PC-3 (cell line): ENCODE measurements around the gene NOL8. TPM values are rescaled to one million over a fixed set of nuclear protein-coding genes. Genes with fewer than 3 reads are reported as not detected.

Source experiments
- ATAC-seq: fragments of 200-7000 bp; cut with Tn5 transposase; 2 replicates; pipeline ENCODE4 v1.9.1; 2020; ENCODE audit warnings: mild to moderate bottlenecking, moderate library complexity
- BruUV-seq: library from RNA; stranded (reverse); fragments of 400-500 nt; replicated peaks from 2 replicates; lab custom pipeline; 2021; lab: Mats Ljungman, UMichigan
- CTCF ChIA-PET: fragments of 300-600 bp; sonication (Branson Sonifier 250); formaldehyde crosslinking; loops from one replicate; lab custom pipeline; 2022; ENCODE audit warnings: antibody characterized with exemption; lab: Charles Lee
- POLR2A ChIA-PET: fragments of 300-600 bp; sonication (Branson Sonifier 250); formaldehyde crosslinking; loops from one replicate; lab custom pipeline; 2022; ENCODE audit warnings: antibody characterized with exemption; ENCODE audit not compliant: unreplicated experiment; lab: Charles Lee
- DNase-seq: peaks from one replicate; pipeline ENCODE4 v3.0.0-alpha.2; 2015
- H2AFZ ChIP-seq: fragments of 300-600 bp; sonication (generic); 2 replicates; pipeline ENCODE4 v1.6.0; 2016; ENCODE audit warnings: antibody characterized with exemption, low read length
- H3F3A ChIP-seq: fragments of 300-600 bp; sonication (generic); one replicate; pipeline ENCODE4 v1.6.0; 2017; ENCODE audit warnings: antibody characterized with exemption, low read length, control low read depth, mild to moderate bottlenecking; ENCODE audit not compliant: unreplicated experiment
- H3K27ac ChIP-seq: fragments of 300-600 bp; sonication (generic); 2 replicates; pipeline ENCODE4 v1.5.1; 2016; ENCODE audit warnings: mild to moderate bottlenecking, low read length
- H3K27me3 ChIP-seq: fragments of 300-600 bp; sonication (generic); 2 replicates; pipeline ENCODE4 v1.6.1; 2016; ENCODE audit warnings: low read length, mixed read lengths
- H3K36me3 ChIP-seq: fragments of 300-600 bp; sonication (generic); 2 replicates; pipeline ENCODE4 v1.6.1; 2016; ENCODE audit warnings: low read depth, mixed run types, low read length, mixed read lengths
- H3K4me1 ChIP-seq: fragments of 300-600 bp; sonication (generic); 2 replicates; pipeline ENCODE4 v1.5.1; 2016; ENCODE audit warnings: low read length; ENCODE audit not compliant: insufficient read depth
- H3K4me2 ChIP-seq: fragments of 300-600 bp; sonication (generic); 2 replicates; pipeline ENCODE4 v1.6.0; 2016; ENCODE audit warnings: low read length
- H3K4me3 ChIP-seq: fragments of 300-600 bp; sonication (generic); 2 replicates; pipeline ENCODE4 v1.5.1; 2016; ENCODE audit warnings: mild to moderate bottlenecking, low read length, mixed read lengths
- H3K79me2 ChIP-seq: fragments of 300-600 bp; sonication (generic); 2 replicates; pipeline ENCODE4 v1.6.1; 2017; ENCODE audit warnings: low read length, mixed read lengths
- H3K9ac ChIP-seq: fragments of 300-600 bp; sonication (generic); 2 replicates; pipeline ENCODE4 v1.6.0; 2016; ENCODE audit warnings: mild to moderate bottlenecking, low read length
- H3K9me2 ChIP-seq: fragments of 300-600 bp; sonication (generic); replicated peaks from 2 replicates; pipeline ENCODE4 v1.6.1; 2016; ENCODE audit warnings: mixed run types, low read length, mixed read lengths
- H3K9me3 ChIP-seq: fragments of 300-600 bp; sonication (generic); 2 replicates; pipeline ENCODE4 v1.6.1; 2016; ENCODE audit warnings: low read length, mixed read lengths
- H4K20me1 ChIP-seq: fragments of 300-600 bp; sonication (generic); 2 replicates; pipeline ENCODE4 v1.6.1; 2016; ENCODE audit warnings: low read length, mixed read lengths
- EZH2 ChIP-seq: fragments of 300-600 bp; sonication (generic); IDR thresholded peaks from one replicate; pipeline ENCODE4 v1.6.1; 2017; ENCODE audit warnings: antibody characterized with exemption, mild to moderate bottlenecking, low read length; ENCODE audit not compliant: unreplicated experiment
- EZH2phosphoT487 ChIP-seq: fragments of 300-600 bp; sonication (generic); IDR thresholded peaks from 2 replicates; pipeline ENCODE4 v1.6.1; 2018; ENCODE audit warnings: mild to moderate bottlenecking, antibody characterized with exemption, low read length, borderline replicate concordance
- intact Hi-C: fragments of 100-400 bp; cut with micrococcal nuclease; formaldehyde crosslinking; loops from 2 replicates; pipeline ENCODE4 v1.9.0; 2023
- total RNA-seq: library from RNA; depleted of rRNA; stranded (reverse); fragments of >200 nt; gene quantifications from 2 replicates; pipeline ENCODE4 v1.2.3, GENCODE V29; 2014
- TF ChIP-seq, protein P1 (sequence below): fragments of 300-600 bp; sonication (generic); conservative IDR thresholded peaks from 2 replicates; pipeline ENCODE4 v1.5.1; 2017; ENCODE audit warnings: antibody characterized with exemption, low read depth, mild to moderate bottlenecking, low read length

The NOL8 gene
- total RNA-seq, 1 experiment from 2014 or later: 21.0 TPM

DNA sequence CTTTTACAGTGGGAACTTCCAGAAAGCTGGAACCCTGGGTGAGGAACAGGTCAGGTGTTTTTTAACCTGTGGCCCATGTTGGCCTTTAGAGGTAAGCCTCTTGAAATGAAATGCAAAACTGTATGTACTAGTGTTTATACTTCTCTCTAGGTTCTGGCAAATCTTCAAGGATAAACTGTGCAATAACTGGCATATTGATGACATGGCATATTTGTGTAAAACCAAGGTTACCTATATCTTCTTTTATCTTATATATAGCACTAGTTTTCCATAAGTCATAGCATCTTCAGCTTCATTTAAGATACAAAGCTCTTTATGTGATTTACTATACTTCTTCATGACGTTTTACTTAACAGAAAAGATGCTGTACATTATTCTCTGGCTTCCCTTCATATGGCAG, 24.2 kb downstream of the NOL8 start:
- DNase-seq: no peak
- Histone ChIP-seq H3K27me3 (no peaks in the 10 kb centered on the region), H2AFZ (no peak overlapping the region), H3K27ac (no peak overlapping the region), H3K9me2 (no peaks in the 10 kb centered on the region), H3K4me2 (no peak overlapping the region), H4K20me1 (no peaks in the 10 kb centered on the region), H3F3A (no peaks in the 10 kb centered on the region), H3K9me3 (no peaks in the 10 kb centered on the region), H3K9ac (no peak overlapping the region), H3K36me3 (peaks cover 65% of the 10 kb centered on the region), H3K4me3 (no peak overlapping the region), H3K4me1 (no peaks in the 10 kb centered on the region), H3K79me2 (no peaks in the 10 kb centered on the region)
- BruUV-seq: no TSS peak
- POLR2A ChIA-PET: no interaction called here
- TF ChIP-seq EZH2: no peak
- no peak for TF ChIP-seq EZH2phosphoT487
- CTCF ChIA-PET: no interaction called here
- intact Hi-C loops: no loop called here
- ATAC-seq: no peak

DNA sequence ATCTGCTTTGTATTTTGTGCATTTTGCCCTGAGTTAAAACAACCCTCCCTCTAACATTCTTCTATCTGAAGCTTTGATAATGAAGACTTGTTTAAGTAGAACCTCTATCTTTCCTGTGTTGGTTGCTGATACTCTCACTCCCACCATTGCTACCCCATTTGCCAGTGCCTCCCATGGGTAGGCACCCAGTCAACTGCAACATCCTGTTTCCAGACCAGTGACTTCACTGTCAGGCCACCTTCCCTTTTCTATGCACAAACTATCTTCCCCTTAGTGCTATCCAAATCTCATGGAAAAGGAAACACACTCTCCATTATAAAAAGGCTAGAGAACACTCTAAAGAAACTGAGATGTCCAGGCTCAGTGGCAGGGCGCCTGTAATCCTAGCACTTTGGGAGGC, 26.0 kb downstream of the NOL8 start:
- Histone ChIP-seq H3K9me3 (no peaks in the 10 kb centered on the region), H3K36me3 (peaks cover 52% of the 10 kb centered on the region), H3F3A (no peaks in the 10 kb centered on the region), H3K9ac (no peak overlapping the region), H3K4me2 (no peak overlapping the region), H3K4me3 (no peak overlapping the region), H2AFZ (no peak overlapping the region), H4K20me1 (no peaks in the 10 kb centered on the region), H3K9me2 (no peaks in the 10 kb centered on the region), H3K4me1 (peaks cover 8% of the 10 kb centered on the region), H3K27ac (no peak overlapping the region), H3K79me2 (peaks cover 7% of the 10 kb centered on the region; the same call in 1 of the 2 replicates), H3K27me3 (no peaks in the 10 kb centered on the region)
- intact Hi-C loops: no loop called here
- ChIA-PET POLR2A (no interaction called here), CTCF (no interaction called here)
- TF ChIP-seq, protein P1, sequence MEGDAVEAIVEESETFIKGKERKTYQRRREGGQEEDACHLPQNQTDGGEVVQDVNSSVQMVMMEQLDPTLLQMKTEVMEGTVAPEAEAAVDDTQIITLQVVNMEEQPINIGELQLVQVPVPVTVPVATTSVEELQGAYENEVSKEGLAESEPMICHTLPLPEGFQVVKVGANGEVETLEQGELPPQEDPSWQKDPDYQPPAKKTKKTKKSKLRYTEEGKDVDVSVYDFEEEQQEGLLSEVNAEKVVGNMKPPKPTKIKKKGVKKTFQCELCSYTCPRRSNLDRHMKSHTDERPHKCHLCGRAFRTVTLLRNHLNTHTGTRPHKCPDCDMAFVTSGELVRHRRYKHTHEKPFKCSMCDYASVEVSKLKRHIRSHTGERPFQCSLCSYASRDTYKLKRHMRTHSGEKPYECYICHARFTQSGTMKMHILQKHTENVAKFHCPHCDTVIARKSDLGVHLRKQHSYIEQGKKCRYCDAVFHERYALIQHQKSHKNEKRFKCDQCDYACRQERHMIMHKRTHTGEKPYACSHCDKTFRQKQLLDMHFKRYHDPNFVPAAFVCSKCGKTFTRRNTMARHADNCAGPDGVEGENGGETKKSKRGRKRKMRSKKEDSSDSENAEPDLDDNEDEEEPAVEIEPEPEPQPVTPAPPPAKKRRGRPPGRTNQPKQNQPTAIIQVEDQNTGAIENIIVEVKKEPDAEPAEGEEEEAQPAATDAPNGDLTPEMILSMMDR: no peak
- no peak for TF ChIP-seq EZH2phosphoT487
- no peak for TF ChIP-seq EZH2
- BruUV-seq: no TSS peak
- ATAC-seq (no peak), DNase-seq (no peak)

DNA sequence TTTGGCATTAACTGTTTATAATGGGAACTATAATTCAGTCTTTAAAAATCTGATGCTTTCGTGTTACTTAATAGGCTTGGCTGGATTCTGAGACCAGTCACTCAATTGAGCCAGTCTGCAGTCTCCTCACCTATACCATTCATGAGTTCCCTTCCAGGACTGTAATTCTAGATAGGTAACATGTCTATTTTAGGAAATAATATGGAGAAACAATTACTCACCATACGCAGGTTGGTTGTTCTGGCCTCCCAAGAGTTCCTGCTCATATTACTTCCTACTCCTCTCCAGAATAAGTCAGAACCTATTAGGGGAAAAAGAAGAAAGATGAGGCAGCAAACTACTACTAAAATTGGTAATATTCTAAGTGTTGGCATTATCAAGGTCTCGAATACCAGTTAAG, 27.1 kb downstream of the NOL8 start:
- peaks cover 44% of the 10 kb centered on the region for H3K36me3 ChIP-seq
- POLR2A ChIA-PET: no interaction called here

More for the DNA sequence above, 27.1 kb downstream of the NOL8 start:
- Histone ChIP-seq H3K9ac (no peak overlapping the region), H3K4me2 (no peak overlapping the region), H3K9me3 (no peaks in the 10 kb centered on the region), H4K20me1 (no peaks in the 10 kb centered on the region), H3K27ac (no peak overlapping the region), H3K27me3 (no peaks in the 10 kb centered on the region), H3K4me1 (peaks cover 10% of the 10 kb centered on the region), H3K79me2 (peaks cover 13% of the 10 kb centered on the region), H3F3A (no peaks in the 10 kb centered on the region), H3K9me2 (no peaks in the 10 kb centered on the region), H3K4me3 (no peak overlapping the region), H2AFZ (no peak overlapping the region)
- TF ChIP-seq EZH2: no peak
- TF ChIP-seq EZH2phosphoT487: no peak
- TF ChIP-seq, protein P1: no peak
- no peak for DNase-seq
- no TSS peak for BruUV-seq
- CTCF ChIA-PET: no interaction called here
- no peak for ATAC-seq
- intact Hi-C loops: no loop called here
